WTC11 (cell line): Measurements from ENCODE around the gene CCNT1. TPM values are rescaled to one million over a fixed set of nuclear protein-coding genes. Genes with fewer than 3 reads are reported as not detected.
"Not testable (repeated sequence)": the region's sequence is repeated elsewhere in the genome, so short reads cannot be mapped to it uniquely, and the experiment has no call there.

Experiments used
- ATAC-seq: fragments of 200-7000 bp; cut with Tn5 transposase; 2 replicates; pipeline ENCODE4 v1.10.0; 2021; ENCODE audit warnings: mild to moderate bottlenecking, moderate library complexity
- CTCF ChIA-PET: fragments of 300-600 bp; sonication (Branson Sonifier 250); formaldehyde crosslinking; loops from one replicate; lab custom pipeline; 2021; ENCODE audit warnings: antibody characterized with exemption; lab: Charles Lee
- POLR2A ChIA-PET: fragments of 350-600 bp; sonication (Branson Sonifier 250); formaldehyde crosslinking; loops from one replicate; lab custom pipeline; 2021; ENCODE audit warnings: antibody characterized with exemption; lab: Charles Lee
- DNase-seq: peaks from one replicate; pipeline ENCODE4 v3.0.0; 2021; ENCODE audit warnings: low spot score
- H3K27ac Mint-ChIP-seq: 2 replicates; pipeline ENCODE4 v1.8.0; 2021; ENCODE audit warnings: mixed read lengths
- H3K27me3 Mint-ChIP-seq: 2 replicates; pipeline ENCODE4 v1.8.0; 2021; ENCODE audit warnings: low read depth, mild to moderate bottlenecking, moderate library complexity, mixed read lengths
- H3K36me3 Mint-ChIP-seq: 2 replicates; pipeline ENCODE4 v1.8.0; 2021; ENCODE audit warnings: mixed read lengths
- H3K4me1 Mint-ChIP-seq: 2 replicates; pipeline ENCODE4 v1.8.0; 2022; ENCODE audit warnings: mixed read lengths
- H3K4me3 Mint-ChIP-seq: 2 replicates; pipeline ENCODE4 v1.8.0; 2021; ENCODE audit warnings: mild to moderate bottlenecking, moderate library complexity, mixed read lengths
- H3K9me3 Mint-ChIP-seq: 2 replicates; pipeline ENCODE4 v1.8.0; 2021; ENCODE audit warnings: mixed read lengths
- AR ChIP-seq: fragments of 250-450 bp; sonication (Bioruptor Pico); IDR thresholded peaks from 2 replicates; pipeline ENCODE4 v1.9.0; 2021; ENCODE audit warnings: mild to moderate bottlenecking
- ARID4B ChIP-seq: sonication (generic); formaldehyde crosslinking; IDR thresholded peaks from 2 replicates; pipeline ENCODE4 v1.8.0; 2023; ENCODE audit warnings: missing genetic modification reagents, mild to moderate bottlenecking, borderline replicate concordance
- ELF4 ChIP-seq: sonication (generic); formaldehyde crosslinking; IDR thresholded peaks from 2 replicates; pipeline ENCODE4 v1.8.1; 2022; ENCODE audit warnings: low read depth, mild to moderate bottlenecking, moderate library complexity, missing genetic modification reagents
- GABPB1 ChIP-seq: sonication (generic); formaldehyde crosslinking; IDR thresholded peaks from 2 replicates; pipeline ENCODE4 v1.8.1; 2023; ENCODE audit warnings: mild to moderate bottlenecking, missing genetic modification reagents
- HMGXB4 ChIP-seq: sonication (generic); formaldehyde crosslinking; IDR thresholded peaks from 2 replicates; pipeline ENCODE4 v1.8.1; 2023; ENCODE audit warnings: mild to moderate bottlenecking, moderate library complexity, missing genetic modification reagents
- JUN ChIP-seq: sonication (generic); formaldehyde crosslinking; IDR thresholded peaks from 2 replicates; pipeline ENCODE4 v1.8.0; 2023; ENCODE audit warnings: mild to moderate bottlenecking, missing genetic modification reagents
- KAT7 ChIP-seq: sonication (generic); formaldehyde crosslinking; IDR thresholded peaks from 2 replicates; pipeline ENCODE4 v1.8.1; 2023; ENCODE audit warnings: missing genetic modification reagents, mild to moderate bottlenecking, borderline replicate concordance
- MXD4 ChIP-seq: fragments of 250-450 bp; sonication (Bioruptor Pico); IDR thresholded peaks from 2 replicates; pipeline ENCODE4 v1.8.0; 2021; ENCODE audit warnings: mild to moderate bottlenecking, moderate library complexity, borderline replicate concordance
- RORB ChIP-seq: fragments of 250-450 bp; sonication (Bioruptor Pico); IDR thresholded peaks from 2 replicates; pipeline ENCODE4 v1.9.0; 2021; ENCODE audit warnings: mild to moderate bottlenecking
- SP1 ChIP-seq: sonication (generic); formaldehyde crosslinking; conservative IDR thresholded peaks from 2 replicates; pipeline ENCODE4 v1.8.1; 2022; ENCODE audit warnings: missing genetic modification reagents
- TCF7 ChIP-seq: sonication (generic); formaldehyde crosslinking; IDR thresholded peaks from 2 replicates; pipeline ENCODE4 v1.8.0; 2022; ENCODE audit warnings: mild to moderate bottlenecking, low read depth, missing genetic modification reagents, moderate library complexity
- TEAD1 ChIP-seq: sonication (generic); formaldehyde crosslinking; IDR thresholded peaks from 2 replicates; pipeline ENCODE4 v1.8.0; 2022; ENCODE audit warnings: mild to moderate bottlenecking, missing genetic modification reagents
- TEAD4 ChIP-seq: sonication (generic); formaldehyde crosslinking; IDR thresholded peaks from 2 replicates; pipeline ENCODE4 v1.8.0; 2022; ENCODE audit warnings: mild to moderate bottlenecking, missing genetic modification reagents
- ZBTB43 ChIP-seq: sonication (generic); formaldehyde crosslinking; IDR thresholded peaks from 2 replicates; pipeline ENCODE4 v1.8.1; 2023; ENCODE audit warnings: mild to moderate bottlenecking, missing genetic modification reagents
- ZNF138 ChIP-seq: sonication (generic); formaldehyde crosslinking; conservative IDR thresholded peaks from 2 replicates; pipeline ENCODE4 v1.8.1; 2022; ENCODE audit warnings: mild to moderate bottlenecking, moderate library complexity, missing genetic modification reagents
- ZNF425 ChIP-seq: fragments of 250-450 bp; sonication (Bioruptor Pico); conservative IDR thresholded peaks from 2 replicates; pipeline ENCODE4 v1.9.0; 2021; ENCODE audit warnings: mild to moderate bottlenecking
- ZNF512 ChIP-seq: sonication (generic); formaldehyde crosslinking; IDR thresholded peaks from 2 replicates; pipeline ENCODE4 v1.8.1; 2022; ENCODE audit warnings: missing genetic modification reagents, borderline replicate concordance
- ZSCAN18 ChIP-seq: fragments of 250-450 bp; sonication (Bioruptor Pico); IDR thresholded peaks from 2 replicates; pipeline ENCODE4 v2.1.2; 2022; ENCODE audit warnings: mild to moderate bottlenecking, moderate library complexity
- total RNA-seq: library from RNA; stranded (reverse); gene quantifications from 3 replicates; pipeline ENCODE4 v1.2.3, GENCODE V29; 2021

Gene CCNT1
- total RNA-seq, 1 experiment from 2014 or later = 42.0 TPM

GRCh38 chr12:48643011-48643410, 73.5 kb downstream of the CCNT1 start:
- DNase-seq (no peak), ATAC-seq (no peak)
- H3K9me3 Mint-ChIP-seq = peaks cover 48% of the 10 kb centered on the region
- no peaks in the 10 kb centered on the region for H3K4me1 Mint-ChIP-seq
- peaks cover 15% of the 10 kb centered on the region for H3K27me3 Mint-ChIP-seq
- ChIA-PET CTCF (no interaction called here), POLR2A (no interaction called here)
- H3K27ac Mint-ChIP-seq = no peak overlapping the region
- H3K4me3 Mint-ChIP-seq = no peak overlapping the region
- H3K36me3 Mint-ChIP-seq = peaks cover 58% of the 10 kb centered on the region
- TF ChIP-seq ZNF512 (CRISPR knock-in tag) = no peak
- no peak for TF ChIP-seq ZNF138 (CRISPR knock-in tag)
- no peak for TF ChIP-seq TCF7 (CRISPR knock-in tag)
- TF ChIP-seq HMGXB4 (CRISPR knock-in tag) = no peak
- no peak for TF ChIP-seq RORB (CRISPR knock-in tag)
- TF ChIP-seq ELF4 = no peak
- no peak for TF ChIP-seq GABPB1 (CRISPR knock-in tag)
- no peak for TF ChIP-seq TEAD4 (CRISPR knock-in tag)
- TF ChIP-seq ZSCAN18 = no peak
- no peak for TF ChIP-seq MXD4 (CRISPR knock-in tag)
- no peak for TF ChIP-seq ZBTB43 (CRISPR knock-in tag)
- no peak for TF ChIP-seq KAT7 (CRISPR knock-in tag)
- no peak for TF ChIP-seq ARID4B
- no peak for TF ChIP-seq ZNF425
- TF ChIP-seq JUN = no peak
- no peak for TF ChIP-seq TEAD1 (CRISPR knock-in tag)
- TF ChIP-seq AR (CRISPR knock-in tag) = no peak
- TF ChIP-seq SP1 (CRISPR knock-in tag) = no peak

- peaks cover 15% of the 10 kb centered on the region for H3K27me3 Mint-ChIP-seq
- DNase-seq, CTCF ChIA-PET, H3K27ac Mint-ChIP-seq, H3K4me3 Mint-ChIP-seq, POLR2A ChIA-PET, ATAC-seq, H3K4me1 Mint-ChIP-seq: not testable (repeated sequence)
- peaks cover 53% of the 10 kb centered on the region for H3K36me3 Mint-ChIP-seq
- H3K9me3 Mint-ChIP-seq = peaks cover 48% of the 10 kb centered on the region
These were observed 74.6 kb downstream of the CCNT1 start for GRCh38 chr12:48641752-48642555.
